Neural cell (in vitro differentiated cells): ENCODE results near the gene LOXHD1. TPM values are rescaled to one million over a fixed set of nuclear protein-coding genes. Genes with fewer than 3 reads are reported as not detected.

Source experiments
- H2AFZ ChIP-seq: fragments of 200-600, 300-800 bp; sonication (generic), shearing (Covaris generic); 2 replicates; pipeline ENCODE4 v1.6.0; 2014; ENCODE audit warnings: low read depth, mild to moderate bottlenecking, antibody characterized with exemption, low read length, moderate library complexity
- H3F3A ChIP-seq: fragments of 200-600 bp; shearing (Covaris generic); 2 replicates; pipeline ENCODE4 v1.6.1; 2016; ENCODE audit warnings: mild to moderate bottlenecking, moderate library complexity, mixed read lengths, antibody characterized with exemption, low read length; ENCODE audit not compliant: insufficient read depth, poor library complexity, severe bottlenecking
- H3K27ac ChIP-seq: fragments of 200-600, 300-800 bp; sonication (generic), shearing (Covaris generic); 2 replicates; pipeline ENCODE4 v1.5.1; 2014; ENCODE audit warnings: mild to moderate bottlenecking, low read length, moderate library complexity
- H3K27me3 ChIP-seq: fragments of 300-800, 200-600 bp; sonication (generic), shearing (Covaris generic); 2 replicates; pipeline ENCODE4 v1.6.0; 2014; ENCODE audit warnings: mild to moderate bottlenecking, low read depth, low read length, moderate library complexity; ENCODE audit not compliant: insufficient read depth
- H3K36me3 ChIP-seq: fragments of 300-800, 200-600 bp; sonication (generic), shearing (Covaris generic); 2 replicates; pipeline ENCODE4 v1.5.1; 2014; ENCODE audit warnings: mild to moderate bottlenecking, antibody characterized with exemption, low read length, moderate library complexity; ENCODE audit not compliant: insufficient read depth
- H3K4me2 ChIP-seq: fragments of 300-800, 200-600 bp; sonication (generic), shearing (Covaris generic); 2 replicates; pipeline ENCODE4 v1.6.0; 2014; ENCODE audit warnings: mild to moderate bottlenecking, low read length
- H3K4me3 ChIP-seq: fragments of 300-800, 200-600 bp; sonication (generic), shearing (Covaris generic); 2 replicates; pipeline ENCODE4 v1.5.1; 2014; ENCODE audit warnings: mild to moderate bottlenecking, low read length, moderate library complexity
- H3K79me2 ChIP-seq: fragments of 200-600 bp; shearing (Covaris generic); replicated peaks from 2 replicates; pipeline ENCODE4 v1.6.0; 2014; ENCODE audit warnings: mild to moderate bottlenecking, low read length, moderate library complexity; ENCODE audit not compliant: insufficient read depth
- H3K9ac ChIP-seq: fragments of 300-800, 200-600 bp; sonication (generic), shearing (Covaris generic); 2 replicates; pipeline ENCODE4 v1.6.1; 2016; ENCODE audit warnings: mild to moderate bottlenecking, low read length, mixed read lengths
- H3K9me2 ChIP-seq: fragments of 200-600 bp; shearing (Covaris generic); 2 replicates; pipeline ENCODE4 v1.6.1; 2016; ENCODE audit warnings: mild to moderate bottlenecking, low read length, mixed read lengths; ENCODE audit not compliant: insufficient read depth
- H3K9me3 ChIP-seq: fragments of 200-600, 300-800 bp; sonication (generic), shearing (Covaris generic); 2 replicates; pipeline ENCODE4 v1.6.1; 2016; ENCODE audit warnings: mild to moderate bottlenecking, mixed run types, low read length, moderate library complexity, mixed read lengths
- H4K20me1 ChIP-seq: fragments of 200-600 bp; shearing (Covaris generic); 2 replicates; pipeline ENCODE4 v1.6.1; 2016; ENCODE audit warnings: mild to moderate bottlenecking, mixed run types; ENCODE audit not compliant: insufficient read depth
- EP300 ChIP-seq: fragments of 450-650 bp; conservative IDR thresholded peaks from 2 replicates; pipeline ENCODE4 v1.6.1; 2014; ENCODE audit warnings: antibody characterized with exemption, mild to moderate bottlenecking, moderate library complexity; ENCODE audit not compliant: poor library complexity, severe bottlenecking
- POLR2AphosphoS5 ChIP-seq: IDR thresholded peaks from 2 replicates; pipeline ENCODE4 v1.6.1; 2012
- SMC3 ChIP-seq: fragments of 450-650 bp; conservative IDR thresholded peaks from 2 replicates; pipeline ENCODE4 v1.6.1; 2014; ENCODE audit warnings: antibody characterized with exemption, mild to moderate bottlenecking, moderate library complexity; ENCODE audit not compliant: poor library complexity
- TAF1 ChIP-seq: IDR thresholded peaks from 2 replicates; pipeline ENCODE4 v1.6.1; 2012; ENCODE audit warnings: low read depth
- polyA plus RNA-seq: library from polyadenylated mRNA; depleted of rRNA; stranded (reverse); fragments of >200 nt; gene quantifications from 2 replicates; pipeline ENCODE4 v1.2.3, GENCODE V29; 2014
- TF ChIP-seq, protein P1 (sequence below): IDR thresholded peaks from 2 replicates; pipeline ENCODE4 v1.6.1; 2012; ENCODE audit warnings: borderline replicate concordance

Gene LOXHD1
- polyA plus RNA-seq, 1 donor from 2014 or later: not detected

DNA sequence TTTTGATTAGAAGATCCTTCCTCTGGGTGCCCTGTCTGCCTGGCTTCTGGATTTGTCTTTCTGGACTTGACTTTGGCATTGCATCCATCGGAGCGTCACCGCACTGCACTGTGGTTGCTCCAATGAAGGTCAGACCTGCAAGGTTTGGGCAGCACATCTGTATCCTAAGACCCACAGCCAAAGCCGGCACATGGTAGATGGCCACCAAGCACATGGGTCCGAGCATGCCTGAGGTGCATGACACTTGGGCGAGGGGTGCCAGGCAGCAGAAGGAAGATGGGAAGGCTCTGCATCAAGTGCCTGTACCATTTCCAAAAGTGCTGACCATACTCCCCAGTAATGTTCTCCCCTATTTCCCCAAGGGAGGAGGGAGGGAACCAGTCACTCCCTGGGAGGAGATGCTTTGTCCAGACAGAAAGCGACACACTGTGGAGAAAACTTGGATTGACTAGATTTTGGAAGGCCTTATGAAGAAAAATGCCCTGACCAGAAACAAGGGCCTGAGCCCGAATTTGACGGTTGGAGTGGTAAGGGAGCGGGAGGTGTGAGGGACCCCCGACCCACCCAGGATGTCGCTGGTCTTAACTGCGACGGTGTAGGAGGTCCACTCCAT is 149.9 kb downstream of the LOXHD1 start (continued):
- TF ChIP-seq EP300 (no peak), SMC3 (no peak), POLR2AphosphoS5 (no peak), TAF1 (no peak)

DNA sequence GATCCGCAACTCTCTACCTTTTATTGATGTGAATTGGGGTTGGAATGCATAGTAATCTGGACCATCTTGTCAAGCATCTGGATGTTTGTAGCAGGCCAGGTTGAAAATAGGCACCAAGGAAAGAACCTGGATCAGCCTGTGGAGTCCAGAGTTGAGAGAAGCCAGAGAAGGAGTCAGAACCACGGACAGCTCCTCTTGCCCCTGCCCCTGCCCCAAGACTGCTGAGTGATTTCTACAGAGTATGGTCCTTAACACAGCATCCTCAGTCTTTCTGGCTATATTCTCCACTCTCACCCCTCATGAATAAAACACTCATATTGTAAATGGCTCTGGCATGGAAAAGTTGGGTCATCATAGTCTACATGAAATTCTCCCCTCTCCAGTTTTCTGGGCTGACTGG is 154.6 kb downstream of the LOXHD1 start:
- no peaks in the 10 kb centered on the region for H3F3A ChIP-seq
- H3K9me3 ChIP-seq: peaks cover 9% of the 10 kb centered on the region
- H4K20me1 ChIP-seq: no peaks in the 10 kb centered on the region
- TF ChIP-seq, protein P1, sequence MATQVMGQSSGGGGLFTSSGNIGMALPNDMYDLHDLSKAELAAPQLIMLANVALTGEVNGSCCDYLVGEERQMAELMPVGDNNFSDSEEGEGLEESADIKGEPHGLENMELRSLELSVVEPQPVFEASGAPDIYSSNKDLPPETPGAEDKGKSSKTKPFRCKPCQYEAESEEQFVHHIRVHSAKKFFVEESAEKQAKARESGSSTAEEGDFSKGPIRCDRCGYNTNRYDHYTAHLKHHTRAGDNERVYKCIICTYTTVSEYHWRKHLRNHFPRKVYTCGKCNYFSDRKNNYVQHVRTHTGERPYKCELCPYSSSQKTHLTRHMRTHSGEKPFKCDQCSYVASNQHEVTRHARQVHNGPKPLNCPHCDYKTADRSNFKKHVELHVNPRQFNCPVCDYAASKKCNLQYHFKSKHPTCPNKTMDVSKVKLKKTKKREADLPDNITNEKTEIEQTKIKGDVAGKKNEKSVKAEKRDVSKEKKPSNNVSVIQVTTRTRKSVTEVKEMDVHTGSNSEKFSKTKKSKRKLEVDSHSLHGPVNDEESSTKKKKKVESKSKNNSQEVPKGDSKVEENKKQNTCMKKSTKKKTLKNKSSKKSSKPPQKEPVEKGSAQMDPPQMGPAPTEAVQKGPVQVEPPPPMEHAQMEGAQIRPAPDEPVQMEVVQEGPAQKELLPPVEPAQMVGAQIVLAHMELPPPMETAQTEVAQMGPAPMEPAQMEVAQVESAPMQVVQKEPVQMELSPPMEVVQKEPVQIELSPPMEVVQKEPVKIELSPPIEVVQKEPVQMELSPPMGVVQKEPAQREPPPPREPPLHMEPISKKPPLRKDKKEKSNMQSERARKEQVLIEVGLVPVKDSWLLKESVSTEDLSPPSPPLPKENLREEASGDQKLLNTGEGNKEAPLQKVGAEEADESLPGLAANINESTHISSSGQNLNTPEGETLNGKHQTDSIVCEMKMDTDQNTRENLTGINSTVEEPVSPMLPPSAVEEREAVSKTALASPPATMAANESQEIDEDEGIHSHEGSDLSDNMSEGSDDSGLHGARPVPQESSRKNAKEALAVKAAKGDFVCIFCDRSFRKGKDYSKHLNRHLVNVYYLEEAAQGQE: peak; percentile 39
- TF ChIP-seq SMC3: no peak
- H3K4me2 ChIP-seq: no peak overlapping the region
- H3K27ac ChIP-seq: no peak overlapping the region
- peaks cover 45% of the 10 kb centered on the region for H3K27me3 ChIP-seq
- no peaks in the 10 kb centered on the region for H3K36me3 ChIP-seq
- no peak overlapping the region for H3K4me3 ChIP-seq
- H3K9me2 ChIP-seq: no peaks in the 10 kb centered on the region
- H3K9ac ChIP-seq: no peak overlapping the region
- no peak overlapping the region for H2AFZ ChIP-seq
- no peaks in the 10 kb centered on the region for H3K79me2 ChIP-seq

DNA sequence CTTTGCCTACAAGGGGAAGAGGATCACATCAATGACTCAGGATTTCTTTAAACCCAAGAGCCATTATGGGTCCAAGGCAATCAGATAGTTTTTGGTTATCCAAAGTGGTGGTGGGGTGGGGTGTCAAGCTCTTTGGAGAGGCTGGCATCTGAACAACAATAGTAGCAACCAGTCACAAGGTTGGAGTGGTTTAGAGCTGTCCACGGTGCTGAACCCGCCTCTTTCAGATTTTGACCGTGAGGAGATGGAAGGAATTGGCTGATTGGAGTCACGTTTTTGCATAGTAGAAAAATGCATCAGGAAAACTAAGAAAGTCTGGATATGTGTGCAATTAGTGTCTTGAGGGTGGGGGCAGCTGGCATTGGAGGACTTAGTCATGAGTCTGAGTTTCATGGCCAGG is 159.9 kb downstream of the LOXHD1 start:
- TF ChIP-seq EP300: no peak
- TF ChIP-seq, protein P1: peak; percentile 68
- H3F3A ChIP-seq: no peaks in the 10 kb centered on the region
- no peaks in the 10 kb centered on the region for H3K9me2 ChIP-seq

More for the DNA sequence above, 159.9 kb downstream of the LOXHD1 start:
- no peaks in the 10 kb centered on the region for H3K36me3 ChIP-seq
- H3K27ac ChIP-seq: no peak overlapping the region
- H3K9me3 ChIP-seq: peaks cover 9% of the 10 kb centered on the region
- no peaks in the 10 kb centered on the region for H4K20me1 ChIP-seq
- H2AFZ ChIP-seq: no peak overlapping the region
- H3K9ac ChIP-seq: no peak overlapping the region
- H3K4me3 ChIP-seq: no peak overlapping the region
- no peak overlapping the region for H3K4me2 ChIP-seq
- peaks cover 33% of the 10 kb centered on the region for H3K27me3 ChIP-seq
- H3K79me2 ChIP-seq: no peaks in the 10 kb centered on the region
